ENCODE measurements around the gene KCNE1.

- TF ChIP-seq, protein P1, sequence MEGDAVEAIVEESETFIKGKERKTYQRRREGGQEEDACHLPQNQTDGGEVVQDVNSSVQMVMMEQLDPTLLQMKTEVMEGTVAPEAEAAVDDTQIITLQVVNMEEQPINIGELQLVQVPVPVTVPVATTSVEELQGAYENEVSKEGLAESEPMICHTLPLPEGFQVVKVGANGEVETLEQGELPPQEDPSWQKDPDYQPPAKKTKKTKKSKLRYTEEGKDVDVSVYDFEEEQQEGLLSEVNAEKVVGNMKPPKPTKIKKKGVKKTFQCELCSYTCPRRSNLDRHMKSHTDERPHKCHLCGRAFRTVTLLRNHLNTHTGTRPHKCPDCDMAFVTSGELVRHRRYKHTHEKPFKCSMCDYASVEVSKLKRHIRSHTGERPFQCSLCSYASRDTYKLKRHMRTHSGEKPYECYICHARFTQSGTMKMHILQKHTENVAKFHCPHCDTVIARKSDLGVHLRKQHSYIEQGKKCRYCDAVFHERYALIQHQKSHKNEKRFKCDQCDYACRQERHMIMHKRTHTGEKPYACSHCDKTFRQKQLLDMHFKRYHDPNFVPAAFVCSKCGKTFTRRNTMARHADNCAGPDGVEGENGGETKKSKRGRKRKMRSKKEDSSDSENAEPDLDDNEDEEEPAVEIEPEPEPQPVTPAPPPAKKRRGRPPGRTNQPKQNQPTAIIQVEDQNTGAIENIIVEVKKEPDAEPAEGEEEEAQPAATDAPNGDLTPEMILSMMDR (IDR thresholded peaks at IDR 0.05) = no peak
- TF ChIP-seq EP300 (IDR thresholded peaks at IDR 0.05) (no peak), POLR2A (IDR thresholded peaks at IDR 0.05) (no peak)
These were observed 25.8 kb upstream of the KCNE1 start for GRCh38 chr21:34537838-34538237.

Data from tibial nerve (tissue), 4 donors.